Measurements from ENCODE around the gene DYNC1I1.

DNA sequence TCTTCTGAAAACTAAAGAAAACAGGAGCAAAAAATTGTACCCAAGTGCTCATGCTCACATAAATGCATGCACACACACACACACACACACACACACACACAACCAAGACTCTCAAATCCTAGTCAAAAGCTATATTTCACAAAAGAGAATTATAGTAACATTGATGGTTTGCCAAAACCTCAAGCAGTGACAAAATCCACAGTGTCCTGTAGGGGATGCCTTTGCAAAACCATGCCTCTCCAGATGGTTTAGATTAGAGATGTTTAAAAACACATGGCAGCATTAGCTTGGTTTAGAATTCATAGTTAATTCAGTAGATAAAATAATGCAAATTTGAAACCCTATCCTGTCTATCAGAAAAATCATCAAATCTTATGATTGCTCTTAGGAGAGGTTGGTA, 232.2 kb downstream of the DYNC1I1 start:
- TF ChIP-seq, protein P1, sequence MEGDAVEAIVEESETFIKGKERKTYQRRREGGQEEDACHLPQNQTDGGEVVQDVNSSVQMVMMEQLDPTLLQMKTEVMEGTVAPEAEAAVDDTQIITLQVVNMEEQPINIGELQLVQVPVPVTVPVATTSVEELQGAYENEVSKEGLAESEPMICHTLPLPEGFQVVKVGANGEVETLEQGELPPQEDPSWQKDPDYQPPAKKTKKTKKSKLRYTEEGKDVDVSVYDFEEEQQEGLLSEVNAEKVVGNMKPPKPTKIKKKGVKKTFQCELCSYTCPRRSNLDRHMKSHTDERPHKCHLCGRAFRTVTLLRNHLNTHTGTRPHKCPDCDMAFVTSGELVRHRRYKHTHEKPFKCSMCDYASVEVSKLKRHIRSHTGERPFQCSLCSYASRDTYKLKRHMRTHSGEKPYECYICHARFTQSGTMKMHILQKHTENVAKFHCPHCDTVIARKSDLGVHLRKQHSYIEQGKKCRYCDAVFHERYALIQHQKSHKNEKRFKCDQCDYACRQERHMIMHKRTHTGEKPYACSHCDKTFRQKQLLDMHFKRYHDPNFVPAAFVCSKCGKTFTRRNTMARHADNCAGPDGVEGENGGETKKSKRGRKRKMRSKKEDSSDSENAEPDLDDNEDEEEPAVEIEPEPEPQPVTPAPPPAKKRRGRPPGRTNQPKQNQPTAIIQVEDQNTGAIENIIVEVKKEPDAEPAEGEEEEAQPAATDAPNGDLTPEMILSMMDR (IDR thresholded peaks at IDR 0.05; ENCODE audit: insufficient read depth, low read length, poor library complexity, severe bottlenecking): no peak
- TF ChIP-seq EZH2phosphoT487 (conservative IDR thresholded peaks at IDR 0.05; ENCODE audit: low read length): no peak
